Fibroblast of villous mesenchyme (primary cell): ENCODE data around the gene MOV10. TPM values are rescaled to one million over a fixed set of nuclear protein-coding genes. Genes with fewer than 3 reads are reported as not detected.

Experiments used
- DNase-seq: peaks from one replicate; pipeline ENCODE4 v3.0.0-alpha.2; 2010; ENCODE audit warnings: low read depth
- H3K4me3 ChIP-seq: 2 replicates; pipeline ENCODE4 v1.5.1; 2011; ENCODE audit warnings: low read depth, mild to moderate bottlenecking, low read length
- CTCF ChIP-seq: IDR thresholded peaks from 2 replicates; pipeline ENCODE4 v1.5.1; 2012; ENCODE audit warnings: low read depth, mild to moderate bottlenecking, low read length; ENCODE audit not compliant: insufficient read depth
- small RNA-seq: library from RNA; depleted of rRNA; stranded (forward); fragments of <200 nt; gene quantifications from one replicate; pipeline ENCODE3, GENCODE V24; 2012
- total RNA-seq: library from RNA; depleted of rRNA; stranded (reverse); fragments of >200 nt; gene quantifications from 2 replicates; pipeline ENCODE4 v1.2.3, GENCODE V29; 2012

The MOV10 gene
- total RNA-seq, 1 donor, result 63.5 TPM

GRCh38 chr1:112731451-112731850 lies 57.0 kb downstream of the MOV10 start:
- TF ChIP-seq CTCF, result no peak
- no peak for DNase-seq
- H3K4me3 ChIP-seq, result no peak overlapping the region

GRCh38 chr1:112735752-112736151 lies 61.3 kb downstream of the MOV10 start:
- H3K4me3 ChIP-seq, result no peak overlapping the region
- DNase-seq, result peak; percentile 33
- TF ChIP-seq CTCF, result no peak

- no peak for DNase-seq
- TF ChIP-seq CTCF, result peak; percentile 1
- no peak overlapping the region for H3K4me3 ChIP-seq
Observed at GRCh38 chr1:112737573-112737972, 63.1 kb downstream of the MOV10 start.

- no peak for DNase-seq
- H3K4me3 ChIP-seq, result peak overlapping the region; percentile 46
- TF ChIP-seq CTCF, result no peak
Observed at GRCh38 chr1:112743174-112744008, 68.9 kb downstream of the MOV10 start.

- peak; percentile 53 for DNase-seq
- TF ChIP-seq CTCF, result peak; percentile 59
- peak overlapping the region; percentile 46 for H3K4me3 ChIP-seq
Observed at GRCh38 chr1:112744009-112744578, 69.6 kb downstream of the MOV10 start.

- DNase-seq, result no peak
- no peak for TF ChIP-seq CTCF
- H3K4me3 ChIP-seq, result no peak overlapping the region
Observed at GRCh38 chr1:112748396-112748795, 73.9 kb downstream of the MOV10 start.

Small RNA genes lying within 50 kb of the gene (small RNA-seq; reads per million reads assigned to genes)
- gene RNU7-70P, result not detected

Other genes with a start within 250 kb of the MOV10 start
- 2.6 TPM in 2 replicates for gene WNT2B, start 165.7 kb upstream of the MOV10 start, total RNA-seq
- gene ST7L, start 55.5 kb upstream of the MOV10 start, total RNA-seq, result 17.4 and 29.8 TPM in 2 replicates
- gene CAPZA1, start 54.8 kb upstream of the MOV10 start, total RNA-seq, result 180 and 299 TPM in 2 replicates
- 379 and 483 TPM in 2 replicates for gene RHOC, start 32.5 kb downstream of the MOV10 start, total RNA-seq
- gene PPM1J, start 40.7 kb downstream of the MOV10 start, total RNA-seq, result 0.43 and 1.3 TPM in 2 replicates